ENCODE results near the gene SRL. TPM values are rescaled to one million over a fixed set of nuclear protein-coding genes. Genes with fewer than 3 reads are reported as not detected.

SRL gene
- polyA plus RNA-seq, 1 of the 3 experiments (the other 2 are of a cell fraction), result not detected

GRCh38 chr16:4285167-4285566 lies 43.3 kb upstream of the SRL start:
- H3K79me2 ChIP-seq (ENCODE audit: insufficient read depth), result no peaks in the 10 kb centered on the region
- peaks cover 0 to 3% of the 10 kb centered on the region in 2 experiments; a peak in 1 of 4 replicates for H3K4me1 ChIP-seq (ENCODE audit: control insufficient read depth in 1 of 2, insufficient read depth in 2 of 2, low read depth in 1 of 2, low read length in 1 of 2)
- H3K9me2 ChIP-seq, result no peaks in the 10 kb centered on the region
- ChIA-PET POLR2A (interaction anchor here (0.5 kb wide), 1 partner anchor 234 kb away, joined by 3 read pairs; no protein-coding TSS in a partner anchor), CTCF (interaction anchor here (1.2 to 14.5 kb wide), 3 partner anchors 31 to 118 kb away, joined by 3 to 281 read pairs (median 3); no protein-coding TSS in a partner anchor)
- no peak overlapping the region for H3K4me2 ChIP-seq
- H3K9me3 ChIP-seq, result no peaks in the 10 kb centered on the region
- no peak overlapping the region for H3K27ac ChIP-seq (ENCODE audit: low read depth in 2 of 2, low read length in 1 of 2)
- no peak overlapping the region for H3K9ac ChIP-seq
- no peak for DNase-seq
- no peaks in the 10 kb centered on the region for H3F3A ChIP-seq (replicated peaks; ENCODE audit: insufficient read depth)
- WGBS (ENCODE audit: low lambda C conversion rate), result 66% methylated on average over 5 of the region's 10 CpGs
- H4K20me1 ChIP-seq (ENCODE audit: insufficient read depth), result no peaks in the 10 kb centered on the region
- H2AFZ ChIP-seq (ENCODE audit: low read depth), result no peak overlapping the region
- no peak for TF ChIP-seq FOXJ3 (CRISPR knock-in tag; IDR thresholded peaks at IDR 0.05)
- TF ChIP-seq CTCF (IDR thresholded peaks at IDR 0.05), result no peak
- no peak for TF ChIP-seq SIN3A (IDR thresholded peaks at IDR 0.05; ENCODE audit: borderline replicate concordance, low read depth, low read length)
- no peak for TF ChIP-seq RXRA (IDR thresholded peaks at IDR 0.05; ENCODE audit: borderline replicate concordance, low read depth)
- no peak for TF ChIP-seq RFX5 (IDR thresholded peaks at IDR 0.05; ENCODE audit: low read length)
- no peak for TF ChIP-seq RCOR1 (IDR thresholded peaks at IDR 0.05; ENCODE audit: low read length)
- no peak for TF ChIP-seq MXI1 (IDR thresholded peaks at IDR 0.05; ENCODE audit: low read depth, low read length)
- no peak for TF ChIP-seq USF1 (IDR thresholded peaks at IDR 0.05; ENCODE audit: borderline replicate concordance, low read depth)
- TF ChIP-seq EP300 (IDR thresholded peaks at IDR 0.05; ENCODE audit: borderline replicate concordance in 1 of 2, low read depth in 1 of 2, low read length in 1 of 2), result no peak
- no peak for TF ChIP-seq RAD21 (IDR thresholded peaks at IDR 0.05; ENCODE audit: low read length)
- no peak for TF ChIP-seq POLR2AphosphoS5 (IDR thresholded peaks at IDR 0.05; ENCODE audit: low read depth, low read length)
- no peak for TF ChIP-seq ELF1 (IDR thresholded peaks at IDR 0.05)
- TF ChIP-seq GATA2 (CRISPR knock-in tag; IDR thresholded peaks at IDR 0.05), result no peak
- TF ChIP-seq MEF2A (IDR thresholded peaks at IDR 0.05; ENCODE audit: borderline replicate concordance, low read depth), result no peak
- TF ChIP-seq USF2 (IDR thresholded peaks at IDR 0.05; ENCODE audit: borderline replicate concordance, low read depth, low read length), result no peak
- no peak for TF ChIP-seq ZBTB33 (IDR thresholded peaks at IDR 0.05; ENCODE audit: borderline replicate concordance, low read depth)
- TF ChIP-seq JUND (IDR thresholded peaks at IDR 0.05), result no peak
- TF ChIP-seq EZH2phosphoT487 (IDR thresholded peaks at IDR 0.05; ENCODE audit: borderline replicate concordance, low read depth), result no peak
- no peak for TF ChIP-seq FOXM1 (IDR thresholded peaks at IDR 0.05; ENCODE audit: low read depth)
- TF ChIP-seq PBX3 (IDR thresholded peaks at IDR 0.05), result no peak
- no peak overlapping the region for H3K4me3 ChIP-seq (ENCODE audit: low read depth in 2 of 2, low read length in 1 of 2)
- no peaks in the 10 kb centered on the region for H3K36me3 ChIP-seq (replicated peaks in 1 of 2; ENCODE audit: control insufficient read depth in 1 of 2, insufficient read depth in 2 of 2, low read length in 1 of 2)
- no peaks in the 10 kb centered on the region for H3K27me3 ChIP-seq (ENCODE audit: insufficient read depth)
